ENCODE results near the gene ULK4.

DNA sequence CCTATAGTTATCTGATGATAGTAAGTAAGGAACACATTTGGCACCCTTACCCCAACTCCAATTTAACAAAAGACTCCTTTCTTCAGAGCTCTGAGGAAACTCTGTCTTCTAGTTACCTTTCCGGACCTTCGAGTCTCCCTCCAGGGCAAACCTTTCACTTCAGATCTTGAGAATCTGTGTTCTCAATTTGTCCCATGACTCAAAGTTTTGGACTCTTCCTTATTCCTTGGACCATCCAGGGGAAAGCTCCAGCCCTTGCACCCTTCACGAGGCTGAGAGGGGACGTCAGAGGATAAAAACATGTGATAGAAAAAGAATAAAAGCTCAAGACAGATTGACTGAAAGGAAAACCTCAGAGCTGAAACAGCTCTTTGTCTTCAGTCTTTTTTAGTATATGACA, 685.7 kb downstream of the ULK4 start:
- TF ChIP-seq CTCF (IDR thresholded peaks at IDR 0.05 in 8 of 11, conservative IDR thresholded peaks at IDR 0.05 in 3 of 11): no peak
- TF ChIP-seq POLR2A (IDR thresholded peaks at IDR 0.05): no peak
- no peak for TF ChIP-seq POLR2AphosphoS5 (IDR thresholded peaks at IDR 0.05)

Data from spleen (tissue), 7 donors.